PC-9 (cell line): ENCODE results near the gene PDE7B. TPM values are rescaled to one million over a fixed set of nuclear protein-coding genes. Genes with fewer than 3 reads are reported as not detected.
"Not testable (repeated sequence)": the region's sequence is repeated elsewhere in the genome, so short reads cannot be mapped to it uniquely, and the experiment has no call there.

Source experiments
- BruUV-seq: library from RNA; stranded (reverse); fragments of 400-500 nt; replicated peaks from 2 replicates; lab custom pipeline; 2021; lab: Mats Ljungman, UMichigan
- CTCF ChIA-PET: fragments of 300-600 bp; sonication (Branson Sonifier 250); formaldehyde crosslinking; loops from one replicate; lab custom pipeline; 2022; ENCODE audit warnings: antibody characterized with exemption; lab: Charles Lee
- POLR2A ChIA-PET: fragments of 300-600 bp; sonication (Branson Sonifier 250); formaldehyde crosslinking; loops from one replicate; lab custom pipeline; 2022; ENCODE audit warnings: antibody characterized with exemption; ENCODE audit not compliant: unreplicated experiment; lab: Charles Lee
- DNase-seq, 2 experiments: peaks; one replicate each; pipeline versions ENCODE4 v3.0.0 to v3.0.0-alpha.2; 2015 to 2022; ENCODE audit warnings: mixed read lengths in 1 of 2
- H2AFZ ChIP-seq: fragments of 200-600 bp; sonication (generic); 2 replicates; pipeline ENCODE4 v1.8.1; 2017; ENCODE audit warnings: antibody characterized with exemption
- H3F3A ChIP-seq: fragments of 200-600 bp; sonication (generic); 2 replicates; pipeline ENCODE4 v1.8.1; 2017; ENCODE audit warnings: antibody characterized with exemption, mild to moderate bottlenecking, low read depth; ENCODE audit not compliant: insufficient read depth
- H3K27ac ChIP-seq: fragments of 200-600 bp; sonication (generic); 2 replicates; pipeline ENCODE4 v1.6.1; 2016; ENCODE audit warnings: mixed run types
- H3K27me3 ChIP-seq: fragments of 200-600 bp; sonication (generic); 2 replicates; pipeline ENCODE4 v1.6.1; 2016; ENCODE audit warnings: low read depth, mixed run types; ENCODE audit not compliant: insufficient read depth
- H3K36me3 ChIP-seq: fragments of 200-600 bp; sonication (generic); 2 replicates; pipeline ENCODE4 v1.6.1; 2016; ENCODE audit warnings: low read depth, mixed run types
- H3K4me1 ChIP-seq: fragments of 200-600 bp; sonication (generic); replicated peaks from 2 replicates; pipeline ENCODE4 v1.6.1; 2016; ENCODE audit warnings: mixed run types; ENCODE audit not compliant: insufficient read depth
- H3K4me2 ChIP-seq: fragments of 200-600 bp; sonication (generic); 2 replicates; pipeline ENCODE4 v1.6.1; 2017; ENCODE audit warnings: mixed run types
- H3K4me3 ChIP-seq: fragments of 200-600 bp; sonication (generic); 2 replicates; pipeline ENCODE4 v1.6.1; 2016; ENCODE audit warnings: mixed run types
- H3K79me2 ChIP-seq: fragments of 200-600 bp; sonication (generic); 2 replicates; pipeline ENCODE4 v1.6.1; 2017; ENCODE audit warnings: low read depth, mixed run types
- H3K9me2 ChIP-seq: fragments of 200-600 bp; sonication (generic); 2 replicates; pipeline ENCODE4 v1.8.1; 2017; ENCODE audit warnings: mild to moderate bottlenecking; ENCODE audit not compliant: insufficient read depth
- H3K9me3 ChIP-seq: fragments of 200-600 bp; sonication (generic); 2 replicates; pipeline ENCODE4 v1.8.1; 2016; ENCODE audit warnings: low read depth; ENCODE audit not compliant: insufficient read depth
- H4K20me1 ChIP-seq: fragments of 200-600 bp; sonication (generic); 2 replicates; pipeline ENCODE4 v1.8.1; 2017; ENCODE audit not compliant: insufficient read depth
- EZH2 ChIP-seq: fragments of 200-600 bp; sonication (generic); IDR thresholded peaks from 2 replicates; pipeline ENCODE4 v1.8.0; 2017; ENCODE audit warnings: antibody characterized with exemption, low read depth
- intact Hi-C: fragments of 100-400 bp; cut with micrococcal nuclease; formaldehyde crosslinking; loops from one replicate; pipeline ENCODE4 v1.10.0; 2022; ENCODE audit not compliant: unreplicated experiment
- total RNA-seq: library from RNA; stranded (reverse); gene quantifications from 2 replicates; pipeline ENCODE4 v1.2.3, GENCODE V29; 2021
- TF ChIP-seq, protein P1 (sequence below): fragments of 200-600 bp; sonication (generic); conservative IDR thresholded peaks from 2 replicates; pipeline ENCODE4 v1.6.1; 2017; ENCODE audit warnings: mixed run types, antibody characterized with exemption, mild to moderate bottlenecking, moderate library complexity

The PDE7B gene
- total RNA-seq, 1 experiment from 2014 or later = 0.31 TPM

DNA sequence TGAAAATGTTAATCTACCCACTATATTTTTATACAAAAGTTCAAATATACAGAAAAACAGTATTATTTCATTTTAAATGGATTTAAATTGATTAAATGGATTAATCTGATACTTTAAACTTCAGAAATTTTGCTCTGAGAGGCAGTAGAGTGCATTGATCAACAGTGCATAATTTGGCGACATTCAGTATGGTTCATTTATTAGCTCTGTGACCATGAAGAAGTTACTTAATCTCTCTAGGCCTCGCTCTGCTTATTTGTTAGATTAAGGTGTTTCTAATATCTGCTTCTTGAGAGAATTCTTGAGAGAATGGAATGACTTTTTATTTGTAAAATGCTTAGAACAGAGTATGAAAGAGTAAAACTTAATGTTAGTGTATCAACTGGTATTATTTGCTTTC, 8.9 kb downstream of the PDE7B start:
- Histone ChIP-seq H3K27ac (no peak overlapping the region), H3K9me2 (no peaks in the 10 kb centered on the region), H3K9me3 (no peaks in the 10 kb centered on the region), H4K20me1 (no peaks in the 10 kb centered on the region), H3F3A (no peaks in the 10 kb centered on the region), H3K27me3 (no peaks in the 10 kb centered on the region), H3K4me1 (no peaks in the 10 kb centered on the region), H3K4me2 (no peak overlapping the region), H3K79me2 (no peaks in the 10 kb centered on the region), H3K36me3 (no peaks in the 10 kb centered on the region), H3K4me3 (no peak overlapping the region), H2AFZ (no peak overlapping the region)
- no TSS peak for BruUV-seq
- ChIA-PET CTCF (no interaction called here), POLR2A (no interaction called here)
- intact Hi-C loops = no loop called here
- no peak for DNase-seq
- no peak for TF ChIP-seq EZH2
- TF ChIP-seq, protein P1, sequence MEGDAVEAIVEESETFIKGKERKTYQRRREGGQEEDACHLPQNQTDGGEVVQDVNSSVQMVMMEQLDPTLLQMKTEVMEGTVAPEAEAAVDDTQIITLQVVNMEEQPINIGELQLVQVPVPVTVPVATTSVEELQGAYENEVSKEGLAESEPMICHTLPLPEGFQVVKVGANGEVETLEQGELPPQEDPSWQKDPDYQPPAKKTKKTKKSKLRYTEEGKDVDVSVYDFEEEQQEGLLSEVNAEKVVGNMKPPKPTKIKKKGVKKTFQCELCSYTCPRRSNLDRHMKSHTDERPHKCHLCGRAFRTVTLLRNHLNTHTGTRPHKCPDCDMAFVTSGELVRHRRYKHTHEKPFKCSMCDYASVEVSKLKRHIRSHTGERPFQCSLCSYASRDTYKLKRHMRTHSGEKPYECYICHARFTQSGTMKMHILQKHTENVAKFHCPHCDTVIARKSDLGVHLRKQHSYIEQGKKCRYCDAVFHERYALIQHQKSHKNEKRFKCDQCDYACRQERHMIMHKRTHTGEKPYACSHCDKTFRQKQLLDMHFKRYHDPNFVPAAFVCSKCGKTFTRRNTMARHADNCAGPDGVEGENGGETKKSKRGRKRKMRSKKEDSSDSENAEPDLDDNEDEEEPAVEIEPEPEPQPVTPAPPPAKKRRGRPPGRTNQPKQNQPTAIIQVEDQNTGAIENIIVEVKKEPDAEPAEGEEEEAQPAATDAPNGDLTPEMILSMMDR = no peak

DNA sequence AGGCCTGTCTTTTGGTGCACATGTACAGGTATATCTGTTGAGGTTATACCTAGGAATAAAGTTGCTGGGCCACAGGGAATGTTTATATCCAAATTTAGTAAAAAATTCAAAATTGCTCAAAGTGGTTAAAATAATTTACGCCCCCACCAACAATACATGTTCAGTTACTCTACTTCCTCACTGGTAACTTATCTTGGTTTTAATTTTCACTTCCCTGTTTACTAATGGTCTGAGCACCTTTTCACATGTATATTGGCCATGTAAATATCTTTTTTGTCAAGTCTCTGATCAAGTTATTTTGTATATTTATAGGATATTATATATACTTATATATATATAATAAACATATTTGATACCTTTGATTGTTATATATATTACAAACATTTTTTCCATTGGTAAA, 9.7 kb downstream of the PDE7B start:
- H3K27ac ChIP-seq = no peak overlapping the region
- no peaks in the 10 kb centered on the region for H3K79me2 ChIP-seq
- no peak for DNase-seq
- no peak overlapping the region for H3K4me2 ChIP-seq
- H3K4me3 ChIP-seq = no peak overlapping the region
- intact Hi-C loops = no loop called here
- TF ChIP-seq, protein P1 = no peak
- no peak for TF ChIP-seq EZH2
- ChIA-PET CTCF (no interaction called here), POLR2A (no interaction called here)
- no peak overlapping the region for H2AFZ ChIP-seq
- H3K9me2 ChIP-seq = no peaks in the 10 kb centered on the region
- no peaks in the 10 kb centered on the region for H3K9me3 ChIP-seq
- no peaks in the 10 kb centered on the region for H3K36me3 ChIP-seq
- H4K20me1 ChIP-seq = no peaks in the 10 kb centered on the region
- H3F3A ChIP-seq = no peaks in the 10 kb centered on the region
- no peaks in the 10 kb centered on the region for H3K27me3 ChIP-seq
- no TSS peak for BruUV-seq
- no peaks in the 10 kb centered on the region for H3K4me1 ChIP-seq

DNA sequence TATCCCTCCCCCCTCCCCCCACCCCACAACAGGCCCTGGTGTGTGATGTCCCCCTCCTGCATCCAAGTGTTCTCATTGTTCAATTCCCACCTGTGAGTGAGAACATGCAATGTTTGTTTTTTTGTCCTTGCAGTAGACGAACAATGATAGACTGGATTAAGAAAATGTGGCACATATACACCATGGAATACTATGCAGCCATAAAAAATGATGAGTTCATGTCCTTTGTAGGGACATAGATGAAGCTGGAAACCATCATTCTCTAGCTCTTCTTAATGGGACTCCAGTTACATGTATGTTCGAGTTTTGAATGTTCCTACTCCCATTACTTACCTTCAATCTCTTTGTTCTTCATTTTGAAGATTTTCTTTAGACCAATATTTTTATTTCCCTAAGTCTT, 13.4 kb downstream of the PDE7B start:
- H3K79me2 ChIP-seq, H4K20me1 ChIP-seq, H3K4me3 ChIP-seq, intact Hi-C loops, H3K9me2 ChIP-seq, H3K9me3 ChIP-seq, POLR2A ChIA-PET, H3K4me2 ChIP-seq, H3K4me1 ChIP-seq, H3K27ac ChIP-seq, H3K27me3 ChIP-seq, BruUV-seq, H3K36me3 ChIP-seq, H2AFZ ChIP-seq, DNase-seq, H3F3A ChIP-seq, CTCF ChIA-PET: not testable (repeated sequence)

DNA sequence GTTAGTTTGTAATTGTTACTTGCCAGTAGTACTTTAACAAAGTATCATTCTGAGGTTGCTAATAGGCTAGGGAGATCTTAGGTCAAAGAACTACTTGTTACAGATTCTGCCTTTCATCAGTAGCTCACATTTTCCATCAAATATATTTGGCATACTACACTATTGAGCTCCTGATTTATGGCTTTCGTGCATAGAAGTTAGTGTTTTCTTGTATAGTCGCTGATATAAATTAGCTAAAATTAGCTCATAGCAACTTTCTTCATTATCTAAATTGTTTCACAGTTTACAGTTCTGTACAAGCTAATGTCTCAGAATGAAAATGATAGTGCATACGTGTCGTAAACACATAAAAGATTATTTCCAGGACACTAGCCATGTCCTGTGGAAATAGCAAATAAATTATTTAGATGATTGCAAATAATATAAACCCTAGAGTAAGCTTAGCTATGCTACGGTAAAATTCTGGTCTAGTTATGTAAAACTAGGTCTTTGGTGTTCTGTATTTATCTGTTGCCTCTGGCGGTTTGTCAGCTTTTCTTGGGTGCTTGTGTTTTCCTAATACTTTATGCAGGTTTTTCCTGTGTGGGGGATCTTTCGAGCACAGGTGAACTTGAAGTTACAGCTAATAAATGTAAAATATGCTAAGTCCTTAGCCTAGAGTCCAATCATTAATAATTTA, 15.1 kb downstream of the PDE7B start:
- no peak overlapping the region for H3K4me3 ChIP-seq
- H3K9me2 ChIP-seq = no peaks in the 10 kb centered on the region
- H3K79me2 ChIP-seq = no peaks in the 10 kb centered on the region
- ChIA-PET CTCF (no interaction called here), POLR2A (no interaction called here)
- no peak for DNase-seq
- H3K36me3 ChIP-seq = no peaks in the 10 kb centered on the region
- no peaks in the 10 kb centered on the region for H4K20me1 ChIP-seq
- TF ChIP-seq EZH2 = no peak
- TF ChIP-seq, protein P1 = no peak
- H2AFZ ChIP-seq = no peak overlapping the region
- no peak overlapping the region for H3K27ac ChIP-seq
- H3K27me3 ChIP-seq = no peaks in the 10 kb centered on the region
- intact Hi-C loops = no loop called here
- H3F3A ChIP-seq = no peaks in the 10 kb centered on the region
- no peaks in the 10 kb centered on the region; the same call in 1 of the 2 replicates for H3K9me3 ChIP-seq
- no peak overlapping the region for H3K4me2 ChIP-seq
- no peaks in the 10 kb centered on the region for H3K4me1 ChIP-seq
- no TSS peak for BruUV-seq
